HepG2 (cell line): ENCODE results near the gene ZCWPW2. TPM values are rescaled to one million over a fixed set of nuclear protein-coding genes. Genes with fewer than 3 reads are reported as not detected.
A peak's percentile ranks its signal among the peaks of the same experiment; 100 is the strongest.

Experiments
- ATAC-seq: fragments of 200-7000 bp; cut with Tn5 transposase; 3 replicates; pipeline ENCODE4 v1.9.1; 2020; ENCODE audit warnings: mild to moderate bottlenecking, moderate library complexity
- BruUV-seq: library from RNA; stranded (reverse); fragments of 400-500 nt; replicated peaks from 2 replicates; lab custom pipeline; 2021; lab: Mats Ljungman, UMichigan
- CTCF ChIA-PET: fragments of 300-600 bp; formaldehyde crosslinking; extraction: SDS; loops from one replicate; lab custom pipeline; 2021; ENCODE audit warnings: low total read pairs, inconsistent platforms, low intra/inter-chr PET ratio; lab: Yijun Ruan, JAX
- POLR2A ChIA-PET: fragments of 350-600 bp; sonication (Branson Sonifier 250); formaldehyde crosslinking; loops from one replicate; lab custom pipeline; 2020; ENCODE audit warnings: antibody characterized with exemption, inconsistent platforms; lab: Yijun Ruan, JAX
- DNase-seq: peaks from one replicate; pipeline ENCODE4 v3.0.0-alpha.2; 2015; ENCODE audit warnings: low spot score
- FAIRE-seq: peaks from 3 replicates; lab custom pipeline; 2011; peaks lifted over from hg19 to GRCh38; lab: Jason Lieb, UNC
- H2AFZ ChIP-seq: one replicate; pipeline ENCODE4 v1.6.1; 2011; ENCODE audit warnings: low read length, inconsistent platforms
- H3K27ac ChIP-seq: fragments of 300-600 bp; 3 replicates; pipeline ENCODE4 v1.8.0; 2011; ENCODE audit warnings: mixed run types, mild to moderate bottlenecking, mixed read lengths, low read length, inconsistent platforms; ENCODE audit not compliant: insufficient read depth; ENCODE audit errors: extremely low read length
- H3K27me3 ChIP-seq, 2 experiments: fragments of 200-600 bp in 1 of 2; 2 replicates in 1 of 2; 3 replicates in 1 of 2; pipeline versions ENCODE4 v1.6.0 to v1.8.0; 2011; ENCODE audit warnings: low read length in 2 of 2, mild to moderate bottlenecking in 2 of 2, moderate library complexity in 2 of 2, inconsistent platforms in 1 of 2; ENCODE audit not compliant: insufficient read depth in 2 of 2, control insufficient read depth in 1 of 2
- H3K36me3 ChIP-seq, 2 experiments: fragments of 200-600 bp in 1 of 2; replicated peaks in 1 of 2; 2 replicates in 1 of 2; 3 replicates in 1 of 2; pipeline versions ENCODE4 v1.5.1 to v1.8.0; 2011; ENCODE audit warnings: low read length in 2 of 2, inconsistent platforms in 1 of 2; ENCODE audit not compliant: insufficient read depth in 2 of 2, control insufficient read depth in 1 of 2
- H3K4me1 ChIP-seq: 2 replicates; pipeline ENCODE4 v1.5.1; 2012; ENCODE audit warnings: low read length, inconsistent platforms; ENCODE audit not compliant: insufficient read depth
- H3K4me2 ChIP-seq: 2 replicates; pipeline ENCODE4 v1.6.0; 2011; ENCODE audit warnings: low read depth, low read length, inconsistent platforms
- H3K4me3 ChIP-seq, 3 experiments: fragments of 200-600 bp in 1 of 3; sonication (generic), shearing (Covaris generic) in 1 of 3; replicated peaks in 1 of 3; 2 replicates each; pipeline ENCODE4 v1.5.1; 2011 to 2016; ENCODE audit warnings: low read length in 3 of 3, inconsistent platforms in 2 of 3, low read depth in 2 of 3, mild to moderate bottlenecking in 2 of 3, control low read depth in 1 of 3, mixed read lengths in 1 of 3; ENCODE audit not compliant: insufficient read depth in 1 of 3
- H3K79me2 ChIP-seq: one replicate; pipeline ENCODE4 v1.6.1; 2011; ENCODE audit warnings: low read length, inconsistent platforms; ENCODE audit not compliant: insufficient read depth
- H3K9ac ChIP-seq: 2 replicates; pipeline ENCODE4 v1.6.0; 2011; ENCODE audit warnings: mild to moderate bottlenecking, low read depth, low read length, inconsistent platforms; ENCODE audit not compliant: insufficient read depth
- H3K9me3 ChIP-seq: 2 replicates; pipeline ENCODE4 v1.5.1; 2012; ENCODE audit warnings: mild to moderate bottlenecking, low read length
- H4K20me1 ChIP-seq: 2 replicates; pipeline ENCODE4 v1.6.0; 2011; ENCODE audit warnings: inconsistent platforms, mild to moderate bottlenecking, low read length, moderate library complexity; ENCODE audit not compliant: insufficient read depth
- HMGXB3 ChIP-seq: sonication (generic); formaldehyde crosslinking; IDR thresholded peaks from 2 replicates; pipeline ENCODE4 v1.4.0; 2020; ENCODE audit warnings: missing genetic modification reagents, borderline replicate concordance
- MZF1 ChIP-seq: sonication (generic); formaldehyde crosslinking; IDR thresholded peaks from 2 replicates; pipeline ENCODE4 v1.8.1; 2023; ENCODE audit warnings: mild to moderate bottlenecking, missing genetic modification reagents, borderline replicate concordance
- ZMYM4 ChIP-seq: sonication (generic); formaldehyde crosslinking; IDR thresholded peaks from 2 replicates; pipeline ENCODE4 v1.8.1; 2023; ENCODE audit warnings: mild to moderate bottlenecking, missing genetic modification reagents
- ZNF264 ChIP-seq: sonication (generic); formaldehyde crosslinking; IDR thresholded peaks from 2 replicates; pipeline ENCODE4 v1.4.0; 2020; ENCODE audit warnings: missing genetic modification reagents
- ZNF646 ChIP-seq: sonication (generic); formaldehyde crosslinking; IDR thresholded peaks from 2 replicates; pipeline ENCODE4 v1.9.0; 2021; ENCODE audit warnings: mild to moderate bottlenecking, missing genetic modification reagents
- ZSCAN29 ChIP-seq: sonication (generic); formaldehyde crosslinking; conservative IDR thresholded peaks from 2 replicates; pipeline ENCODE4 v1.4.0; 2020; ENCODE audit warnings: mild to moderate bottlenecking, missing genetic modification reagents
- WGBS: methylation state at CpG from one replicate; pipeline ENCODE4 v1.1.6; 2017; ENCODE audit warnings: low lambda C conversion rate; 5-methylcytosine and 5-hydroxymethylcytosine counted together
- in situ Hi-C: cut with HindIII; loops from 2 replicates; pipeline ENCODE4 v1.10.0; 2017; ENCODE audit warnings: low pct_unique_long_range_greater_than_20kb; ENCODE audit not compliant: extremely low pct_ligation_motif_present
- intact Hi-C: fragments of 100-400 bp; cut with micrococcal nuclease; formaldehyde crosslinking; loops from one replicate; pipeline ENCODE4 v1.10.0; 2022; ENCODE audit not compliant: unreplicated experiment
- polyA plus RNA-seq, 8 experiments: library from polyadenylated mRNA; depleted of rRNA in 3 of 8; stranded (reverse) in 7 of 8; unstranded in 1 of 8; fragments of >200 nt; fragmentation: Illumina TruSeq in 4 of 8; extraction: Trizol in 4 of 8; gene quantifications; 2 replicates each; pipeline versions ENCODE4 v1.2.1 to v1.2.3, GENCODE V29; 2011 to 2016; ENCODE audit warnings: low read depth in 4 of 8, missing spikeins in 1 of 8, mixed read lengths in 1 of 8; ENCODE audit not compliant: insufficient read depth in 1 of 8
- total RNA-seq, 5 experiments: library from RNA; depleted of rRNA; stranded (reverse); fragments of >200 nt; fragmentation: Illumina TruSeq; extraction: Trizol; gene quantifications; 2 replicates each; pipeline ENCODE4 v1.2.3, GENCODE V29; 2016; ENCODE audit warnings: low read depth in 1 of 5

Gene ZCWPW2
- total and polyA plus RNA-seq, 2 of the 13 experiments (the other 11 are each of a cell fraction or from before 2014, with no cell fraction given): 0.17 to 0.53 TPM

GRCh38 chr3:28504976-28505375 is 156.5 kb downstream of the ZCWPW2 start:
- H3K4me3 ChIP-seq: no peak overlapping the region
- WGBS: 0% methylated on average over 1 of the region's 1 CpG
- ATAC-seq: no peak
- no peak overlapping the region for H3K4me2 ChIP-seq
- H4K20me1 ChIP-seq: no peaks in the 10 kb centered on the region
- H3K9me3 ChIP-seq: no peaks in the 10 kb centered on the region
- TF ChIP-seq MZF1 (no peak), ZMYM4 (CRISPR knock-in tag) (no peak)
- intact Hi-C loops: no loop called here
- no peak for DNase-seq
- no peaks in the 10 kb centered on the region for H3K36me3 ChIP-seq
- no peak overlapping the region for H3K27ac ChIP-seq
- no peak overlapping the region for H3K9ac ChIP-seq
- ChIA-PET POLR2A (no interaction called here), CTCF (no interaction called here)
- no peaks in the 10 kb centered on the region for H3K79me2 ChIP-seq
- in situ Hi-C loops: no loop called here
- no peak for FAIRE-seq
- H2AFZ ChIP-seq: no peak overlapping the region
- no peaks in the 10 kb centered on the region for H3K27me3 ChIP-seq
- H3K4me1 ChIP-seq: no peaks in the 10 kb centered on the region
- no TSS peak for BruUV-seq

DNA sequence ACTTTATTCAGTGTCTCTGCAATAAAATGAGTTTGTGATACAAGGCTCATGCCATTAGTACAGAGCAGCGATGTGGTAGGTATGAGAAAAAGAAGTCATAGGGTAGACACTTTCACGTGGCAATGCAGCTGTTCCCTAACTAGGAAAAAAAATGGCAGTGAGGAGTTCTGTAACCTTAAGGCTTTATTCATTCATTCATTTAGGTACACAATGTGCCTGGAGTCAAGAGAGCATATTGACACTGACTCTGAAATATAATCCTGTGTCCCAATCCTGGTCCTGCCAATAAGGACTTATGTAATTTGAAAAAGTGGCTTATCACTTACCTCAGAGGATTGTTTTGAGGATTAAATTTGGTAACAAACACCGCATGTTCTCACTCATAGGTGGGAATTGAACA is 173.1 kb downstream of the ZCWPW2 start:
- ChIA-PET CTCF (no interaction called here), POLR2A (no interaction called here)
- Histone ChIP-seq H3K79me2 (no peaks in the 10 kb centered on the region), H2AFZ (no peak overlapping the region), H3K27ac (no peak overlapping the region), H3K36me3 (no peaks in the 10 kb centered on the region), H3K9me3 (no peaks in the 10 kb centered on the region), H3K4me2 (no peak overlapping the region), H3K4me1 (no peaks in the 10 kb centered on the region), H3K4me3 (no peak overlapping the region), H3K27me3 (no peaks in the 10 kb centered on the region; a peak in 1 of 5 replicates), H4K20me1 (no peaks in the 10 kb centered on the region), H3K9ac (no peak overlapping the region)
- intact Hi-C loops: no loop called here
- FAIRE-seq (no peak), DNase-seq (peak; percentile 2), ATAC-seq (no peak)
- in situ Hi-C loops: no loop called here
- TF ChIP-seq HMGXB3 (no peak), ZNF646 (CRISPR knock-in tag) (no peak), ZSCAN29 (CRISPR knock-in tag) (no peak), ZNF264 (CRISPR knock-in tag) (no peak)
- 17% methylated on average over 3 of the region's 3 CpGs for WGBS
- BruUV-seq: no TSS peak
